Activated CD4-positive, alpha-beta T cell treated with anti-CD3 and anti-CD28 coated beads, Interleukin-2, amount 10 ng/mL, durations not matched to agents 7 days and 5 days (primary cell): Measurements from ENCODE around the gene PTPN6. TPM values are rescaled to one million over a fixed set of nuclear protein-coding genes. Genes with fewer than 3 reads are reported as not detected.

Experiments
- CTCF ChIA-PET: fragments of 350-600 bp; sonication (Branson Sonifier 250); formaldehyde crosslinking; loops from one replicate; lab custom pipeline; 2021; ENCODE audit warnings: antibody characterized with exemption; lab: Charles Lee
- POLR2A ChIA-PET: fragments of 350-600 bp; sonication (Branson Sonifier 250); formaldehyde crosslinking; loops from one replicate; lab custom pipeline; 2021; ENCODE audit warnings: antibody characterized with exemption; lab: Charles Lee
- DNase-seq: peaks from one replicate; pipeline ENCODE4 v3.0.0-alpha.2; 2020
- H3K27ac Mint-ChIP-seq: one replicate; pipeline ENCODE4 v1.8.0; 2021; ENCODE audit warnings: mild to moderate bottlenecking, moderate library complexity, mixed read lengths
- H3K27me3 Mint-ChIP-seq: one replicate; pipeline ENCODE4 v1.8.0; 2021; ENCODE audit warnings: mixed read lengths
- H3K36me3 Mint-ChIP-seq: one replicate; pipeline ENCODE4 v1.8.0; 2021; ENCODE audit warnings: low read depth, mixed read lengths
- H3K4me1 Mint-ChIP-seq: one replicate; pipeline ENCODE4 v1.8.0; 2021; ENCODE audit warnings: mixed read lengths
- H3K4me3 Mint-ChIP-seq: one replicate; pipeline ENCODE4 v1.8.0; 2021; ENCODE audit warnings: mild to moderate bottlenecking, moderate library complexity, mixed read lengths
- H3K9me3 Mint-ChIP-seq: one replicate; pipeline ENCODE4 v1.8.0; 2021; ENCODE audit warnings: mixed read lengths
- total RNA-seq, 2 experiments: library from RNA; stranded (reverse); gene quantifications; one replicate each; pipeline ENCODE4 v1.2.3, GENCODE V29; 2021

Gene PTPN6
- total RNA-seq, 2 experiments from 2014 or later = 346 to 354 TPM

- peak overlapping the region; percentile 84 for H3K4me3 Mint-ChIP-seq
- no peaks in the 10 kb centered on the region for H3K9me3 Mint-ChIP-seq
- ChIA-PET POLR2A (interaction anchor here (1.2 to 1.3 kb wide), 2 partner anchors 18 to 53 kb away, joined by 3 to 6 read pairs; partner anchors contain the start of genes C12orf57, RNU7-1 and SPSB2), CTCF (interaction anchor here (0.8 to 5.6 kb wide), 16 partner anchors 9 to 56 kb away, joined by 3 to 49 read pairs (median 12); partner anchors contain the start of genes C12orf57, ENO2, LRRC23 and RNU7-1)
- peaks cover 63% of the 10 kb centered on the region for H3K4me1 Mint-ChIP-seq
- H3K27me3 Mint-ChIP-seq = no peaks in the 10 kb centered on the region
- no peak for DNase-seq
- peaks cover 17% of the 10 kb centered on the region for H3K36me3 Mint-ChIP-seq
- no peak overlapping the region for H3K27ac Mint-ChIP-seq
Measured at GRCh38 chr12:6925540-6926279, 25.4 kb upstream of the PTPN6 start.

- ChIA-PET CTCF (interaction anchor here (0.6 to 5.6 kb wide), 9 partner anchors 10 to 722 kb away, joined by 3 to 49 read pairs (median 16); partner anchors contain the start of gene ENO2), POLR2A (no interaction called here)
- H3K27ac Mint-ChIP-seq = peak within 1 kb of the TSS; percentile 91
- H3K9me3 Mint-ChIP-seq = no peaks in the 10 kb centered on the region
- no peaks in the 10 kb centered on the region for H3K27me3 Mint-ChIP-seq
- peak within 1 kb of the TSS; percentile 84 for H3K4me3 Mint-ChIP-seq
- peak; percentile 48 for DNase-seq
- H3K36me3 Mint-ChIP-seq = peaks cover 8% of the 10 kb centered on the region
- peaks cover 73% of the 10 kb centered on the region for H3K4me1 Mint-ChIP-seq
Measured at GRCh38 chr12:6927379-6928021, 23.7 kb upstream of the PTPN6 start, which contains the start of gene ATN1. ATN1 (plus strand) TSS chr12:6927959; CDS start chr12:6934002, 6,043 bp downstream.

- Mint-ChIP-seq H3K27me3 (no peaks in the 10 kb centered on the region), H3K4me3 (peak overlapping the region; percentile 78), H3K27ac (peak overlapping the region; percentile 83), H3K36me3 (peaks cover 7% of the 10 kb centered on the region), H3K4me1 (peaks cover 74% of the 10 kb centered on the region), H3K9me3 (no peaks in the 10 kb centered on the region)
- POLR2A ChIA-PET = no interaction called here
- CTCF ChIA-PET = interaction anchor here (1.1 to 5.6 kb wide), 5 partner anchors 10 to 56 kb away, joined by 4 to 39 read pairs (median 7); partner anchors contain the start of genes ENO2 and SPSB2
- DNase-seq = no peak
Measured at GRCh38 chr12:6928022-6928702, 23.0 kb upstream of the PTPN6 start.

- H3K9me3 Mint-ChIP-seq = no peaks in the 10 kb centered on the region
- ChIA-PET POLR2A (no interaction called here), CTCF (interaction anchor here (1.0 to 5.6 kb wide), 9 partner anchors 9 to 56 kb away, joined by 3 to 39 read pairs (median 5); partner anchors contain the start of genes C12orf57, ENO2, RNU7-1 and SPSB2)
- H3K4me1 Mint-ChIP-seq = peaks cover 77% of the 10 kb centered on the region
- peak overlapping the region; percentile 83 for H3K27ac Mint-ChIP-seq
- peaks cover 13% of the 10 kb centered on the region for H3K36me3 Mint-ChIP-seq
- DNase-seq = no peak
- H3K27me3 Mint-ChIP-seq = no peaks in the 10 kb centered on the region
- peak overlapping the region; percentile 78 for H3K4me3 Mint-ChIP-seq
Measured at GRCh38 chr12:6928703-6929407, 22.3 kb upstream of the PTPN6 start.

- peaks cover 16% of the 10 kb centered on the region for H3K36me3 Mint-ChIP-seq
- H3K27me3 Mint-ChIP-seq = no peaks in the 10 kb centered on the region
- H3K4me3 Mint-ChIP-seq = peak overlapping the region; percentile 78
- H3K27ac Mint-ChIP-seq = peak overlapping the region; percentile 10
- POLR2A ChIA-PET = interaction anchor here (1.6 kb wide), 1 partner anchor 14 kb away, joined by 5 read pairs; the partner anchor contains the start of genes C12orf57 and RNU7-1
- H3K9me3 Mint-ChIP-seq = no peaks in the 10 kb centered on the region
- CTCF ChIA-PET = interaction anchor here (1.0 to 3.1 kb wide), 8 partner anchors 8 to 57 kb away, joined by 3 to 24 read pairs (median 4); partner anchors contain the start of genes C12orf57, RNU7-1 and SPSB2
- DNase-seq = no peak
- H3K4me1 Mint-ChIP-seq = peaks cover 77% of the 10 kb centered on the region
Measured at GRCh38 chr12:6929466-6930452, 21.4 kb upstream of the PTPN6 start.

- Mint-ChIP-seq H3K9me3 (no peaks in the 10 kb centered on the region), H3K4me3 (no peak overlapping the region), H3K4me1 (peaks cover 75% of the 10 kb centered on the region), H3K27ac (peak overlapping the region; percentile 88), H3K36me3 (peaks cover 31% of the 10 kb centered on the region), H3K27me3 (no peaks in the 10 kb centered on the region)
- CTCF ChIA-PET = interaction anchor here (0.5 to 1.4 kb wide), 2 partner anchors 45 to 61 kb away, joined by 3 to 5 read pairs; no protein-coding TSS in a partner anchor
- peak; percentile 19 for DNase-seq
- POLR2A ChIA-PET = no interaction called here
Measured at GRCh38 chr12:6932766-6933165, 18.4 kb upstream of the PTPN6 start.

- DNase-seq = no peak
- Mint-ChIP-seq H3K27me3 (no peaks in the 10 kb centered on the region), H3K4me1 (peaks cover 72% of the 10 kb centered on the region), H3K36me3 (peaks cover 31% of the 10 kb centered on the region), H3K9me3 (no peaks in the 10 kb centered on the region), H3K27ac (peak overlapping the region; percentile 89), H3K4me3 (peak overlapping the region; percentile 41)
- ChIA-PET POLR2A (interaction anchor here (0.7 kb wide), 1 partner anchor 11 kb away, joined by 4 read pairs; no protein-coding TSS in a partner anchor), CTCF (interaction anchor here (0.7 to 3.6 kb wide), 10 partner anchors 9 to 210 kb away, joined by 3 to 18 read pairs (median 4); partner anchors contain the start of genes C12orf57, LPCAT3 and RNU7-1)
Measured at GRCh38 chr12:6934110-6934509, 17.0 kb upstream of the PTPN6 start.

GRCh38 chr12:6935371-6936193, 15.6 kb upstream of the PTPN6 start:
- no peaks in the 10 kb centered on the region for H3K9me3 Mint-ChIP-seq
- H3K4me1 Mint-ChIP-seq = peaks cover 67% of the 10 kb centered on the region
- H3K27ac Mint-ChIP-seq = peak overlapping the region; percentile 97
- POLR2A ChIA-PET = no interaction called here
- CTCF ChIA-PET = interaction anchor here (1.1 to 17.8 kb wide), 6 partner anchors 9 to 209 kb away, joined by 4 to 388 read pairs (median 4); partner anchors contain the start of genes LPCAT3 and SPSB2
- H3K27me3 Mint-ChIP-seq = no peaks in the 10 kb centered on the region
- no peak for DNase-seq
- H3K36me3 Mint-ChIP-seq = peaks cover 31% of the 10 kb centered on the region
- peak overlapping the region; percentile 81 for H3K4me3 Mint-ChIP-seq

- CTCF ChIA-PET = interaction anchor here (1.3 to 17.8 kb wide), 4 partner anchors 8 to 63 kb away, joined by 4 to 388 read pairs (median 11); partner anchors contain the start of gene SPSB2
- H3K27me3 Mint-ChIP-seq = no peaks in the 10 kb centered on the region
Measured at GRCh38 chr12:6936194-6936635, 14.9 kb upstream of the PTPN6 start.

More at GRCh38 chr12:6936194-6936635, 14.9 kb upstream of the PTPN6 start:
- peaks cover 31% of the 10 kb centered on the region for H3K36me3 Mint-ChIP-seq
- H3K4me1 Mint-ChIP-seq = peaks cover 63% of the 10 kb centered on the region
- no peaks in the 10 kb centered on the region for H3K9me3 Mint-ChIP-seq
- no peak for DNase-seq
- H3K27ac Mint-ChIP-seq = peak overlapping the region; percentile 97
- POLR2A ChIA-PET = no interaction called here
- peak overlapping the region; percentile 81 for H3K4me3 Mint-ChIP-seq
